ENCODE data around the gene FBXO9.

- TF ChIP-seq SMC3 (IDR thresholded peaks at IDR 0.05; ENCODE audit: low read depth, low read length) (no peak), ELF1 (IDR thresholded peaks at IDR 0.05) (no peak), RFX5 (IDR thresholded peaks at IDR 0.05; ENCODE audit: low read length) (no peak), MXI1 (IDR thresholded peaks at IDR 0.05; ENCODE audit: low read depth, low read length) (no peak), NRF1 (IDR thresholded peaks at IDR 0.05; ENCODE audit: low read depth, low read length) (no peak), MAX (IDR thresholded peaks at IDR 0.05; ENCODE audit: low read depth) (no peak), GATA2 (CRISPR knock-in tag; IDR thresholded peaks at IDR 0.05) (no peak), JUND (IDR thresholded peaks at IDR 0.05) (no peak), YY1 (IDR thresholded peaks at IDR 0.05; ENCODE audit: low read depth) (no peak), POLR2AphosphoS5 (IDR thresholded peaks at IDR 0.05; ENCODE audit: low read depth, low read length) (no peak), EP300 (IDR thresholded peaks at IDR 0.05; ENCODE audit: borderline replicate concordance in 1 of 2, low read depth in 1 of 2, low read length in 1 of 2) (no peak), FOXJ3 (CRISPR knock-in tag; IDR thresholded peaks at IDR 0.05) (no peak)
- TF ChIP-seq, protein P1, sequence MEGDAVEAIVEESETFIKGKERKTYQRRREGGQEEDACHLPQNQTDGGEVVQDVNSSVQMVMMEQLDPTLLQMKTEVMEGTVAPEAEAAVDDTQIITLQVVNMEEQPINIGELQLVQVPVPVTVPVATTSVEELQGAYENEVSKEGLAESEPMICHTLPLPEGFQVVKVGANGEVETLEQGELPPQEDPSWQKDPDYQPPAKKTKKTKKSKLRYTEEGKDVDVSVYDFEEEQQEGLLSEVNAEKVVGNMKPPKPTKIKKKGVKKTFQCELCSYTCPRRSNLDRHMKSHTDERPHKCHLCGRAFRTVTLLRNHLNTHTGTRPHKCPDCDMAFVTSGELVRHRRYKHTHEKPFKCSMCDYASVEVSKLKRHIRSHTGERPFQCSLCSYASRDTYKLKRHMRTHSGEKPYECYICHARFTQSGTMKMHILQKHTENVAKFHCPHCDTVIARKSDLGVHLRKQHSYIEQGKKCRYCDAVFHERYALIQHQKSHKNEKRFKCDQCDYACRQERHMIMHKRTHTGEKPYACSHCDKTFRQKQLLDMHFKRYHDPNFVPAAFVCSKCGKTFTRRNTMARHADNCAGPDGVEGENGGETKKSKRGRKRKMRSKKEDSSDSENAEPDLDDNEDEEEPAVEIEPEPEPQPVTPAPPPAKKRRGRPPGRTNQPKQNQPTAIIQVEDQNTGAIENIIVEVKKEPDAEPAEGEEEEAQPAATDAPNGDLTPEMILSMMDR (IDR thresholded peaks at IDR 0.05), result no peak
- TF ChIP-seq, protein P2, sequence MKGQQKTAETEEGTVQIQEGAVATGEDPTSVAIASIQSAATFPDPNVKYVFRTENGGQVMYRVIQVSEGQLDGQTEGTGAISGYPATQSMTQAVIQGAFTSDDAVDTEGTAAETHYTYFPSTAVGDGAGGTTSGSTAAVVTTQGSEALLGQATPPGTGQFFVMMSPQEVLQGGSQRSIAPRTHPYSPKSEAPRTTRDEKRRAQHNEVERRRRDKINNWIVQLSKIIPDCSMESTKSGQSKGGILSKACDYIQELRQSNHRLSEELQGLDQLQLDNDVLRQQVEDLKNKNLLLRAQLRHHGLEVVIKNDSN (IDR thresholded peaks at IDR 0.05; ENCODE audit: borderline replicate concordance, low read depth), result no peak
Observed at GRCh38 chr6:53119349-53119748, 54.1 kb downstream of the FBXO9 start.

Data from SK-N-SH (cell line).